GM12873 (cell line): ENCODE data around the gene KIF3C.

Experiments used
- TF ChIP-seq, protein P1 (sequence below): IDR thresholded peaks from 2 replicates; pipeline ENCODE4 v1.5.1; 2012; ENCODE audit warnings: low read depth, mild to moderate bottlenecking, moderate library complexity, low read length, control low read depth; ENCODE audit not compliant: insufficient read depth; ENCODE audit errors: missing control alignments

Gene KIF3C

DNA sequence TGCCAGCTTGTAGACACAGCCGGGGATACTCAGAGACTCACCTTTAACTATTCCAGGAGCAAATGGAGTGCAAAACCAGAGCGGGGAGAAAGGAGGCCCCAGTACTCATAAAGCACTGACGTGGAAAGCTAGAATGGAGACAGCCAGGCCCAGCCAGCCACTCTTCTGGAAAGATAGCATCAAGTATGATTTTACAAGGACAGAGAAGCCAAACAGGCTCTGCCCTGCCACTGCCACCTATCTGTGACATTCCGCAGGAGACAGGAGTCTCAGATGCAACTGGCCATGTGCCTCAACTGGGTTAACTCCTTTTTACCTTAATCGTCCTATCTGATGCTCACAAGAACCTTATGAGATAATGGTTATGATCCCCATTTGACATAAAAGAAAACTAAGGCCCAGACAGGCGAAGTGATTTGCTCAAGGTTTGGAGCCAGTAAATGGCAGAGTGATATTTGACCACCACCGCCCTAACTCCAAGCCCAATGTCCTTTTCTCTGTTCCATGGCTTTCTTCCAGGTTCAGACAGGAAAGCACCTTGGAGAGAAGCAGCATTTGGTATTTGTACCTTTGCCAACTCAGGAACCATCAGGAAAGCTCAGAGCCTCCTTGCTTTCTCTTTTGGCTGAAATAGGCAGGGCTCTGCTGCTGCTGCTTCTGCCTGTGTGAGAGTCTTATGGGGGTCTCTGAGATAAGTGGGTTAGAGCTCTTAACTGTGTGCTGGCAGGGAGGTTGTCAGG lies 15.6 kb downstream of the KIF3C start:
- TF ChIP-seq, protein P1, sequence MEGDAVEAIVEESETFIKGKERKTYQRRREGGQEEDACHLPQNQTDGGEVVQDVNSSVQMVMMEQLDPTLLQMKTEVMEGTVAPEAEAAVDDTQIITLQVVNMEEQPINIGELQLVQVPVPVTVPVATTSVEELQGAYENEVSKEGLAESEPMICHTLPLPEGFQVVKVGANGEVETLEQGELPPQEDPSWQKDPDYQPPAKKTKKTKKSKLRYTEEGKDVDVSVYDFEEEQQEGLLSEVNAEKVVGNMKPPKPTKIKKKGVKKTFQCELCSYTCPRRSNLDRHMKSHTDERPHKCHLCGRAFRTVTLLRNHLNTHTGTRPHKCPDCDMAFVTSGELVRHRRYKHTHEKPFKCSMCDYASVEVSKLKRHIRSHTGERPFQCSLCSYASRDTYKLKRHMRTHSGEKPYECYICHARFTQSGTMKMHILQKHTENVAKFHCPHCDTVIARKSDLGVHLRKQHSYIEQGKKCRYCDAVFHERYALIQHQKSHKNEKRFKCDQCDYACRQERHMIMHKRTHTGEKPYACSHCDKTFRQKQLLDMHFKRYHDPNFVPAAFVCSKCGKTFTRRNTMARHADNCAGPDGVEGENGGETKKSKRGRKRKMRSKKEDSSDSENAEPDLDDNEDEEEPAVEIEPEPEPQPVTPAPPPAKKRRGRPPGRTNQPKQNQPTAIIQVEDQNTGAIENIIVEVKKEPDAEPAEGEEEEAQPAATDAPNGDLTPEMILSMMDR: no peak

DNA sequence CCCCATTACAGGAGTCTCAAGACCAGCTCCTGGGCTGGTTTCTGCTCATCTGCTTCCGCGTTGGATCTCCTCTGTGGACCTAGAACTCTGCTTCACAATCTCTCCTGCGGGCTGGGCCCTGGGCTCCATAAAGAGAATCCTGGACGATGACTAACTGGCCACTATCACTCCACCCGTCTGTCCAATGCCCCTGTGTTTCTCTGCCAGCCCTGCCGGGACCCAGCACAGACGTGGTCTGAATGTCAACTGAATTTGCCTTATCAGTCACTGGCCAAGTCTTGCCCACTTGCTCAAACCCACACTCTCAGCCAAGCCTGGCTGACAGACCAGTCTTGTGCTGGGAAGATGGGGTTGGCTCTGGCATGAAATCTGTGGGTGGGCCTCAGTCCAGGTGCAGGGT lies 17.4 kb downstream of the KIF3C start:
- TF ChIP-seq, protein P1: no peak

DNA sequence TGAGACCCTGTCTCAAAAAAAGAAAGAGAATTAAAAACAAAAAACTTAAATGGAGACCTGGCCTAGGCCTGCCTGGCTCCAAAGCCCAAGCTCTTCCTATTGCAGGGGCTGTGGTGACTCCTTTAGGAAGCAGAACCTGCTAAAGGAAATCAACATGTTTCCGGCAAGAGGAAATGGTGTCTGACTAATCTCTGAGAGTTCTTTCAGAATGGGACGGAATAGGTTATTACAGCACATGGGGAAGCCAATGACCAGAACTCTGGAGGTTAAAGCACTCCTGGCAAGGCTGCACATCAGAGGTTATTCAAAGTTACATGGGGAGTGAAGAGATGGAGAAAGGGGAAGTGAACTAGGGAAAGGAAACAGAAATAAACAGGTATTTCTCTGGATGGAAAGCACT lies 21.4 kb downstream of the KIF3C start:
- TF ChIP-seq, protein P1: no peak

DNA sequence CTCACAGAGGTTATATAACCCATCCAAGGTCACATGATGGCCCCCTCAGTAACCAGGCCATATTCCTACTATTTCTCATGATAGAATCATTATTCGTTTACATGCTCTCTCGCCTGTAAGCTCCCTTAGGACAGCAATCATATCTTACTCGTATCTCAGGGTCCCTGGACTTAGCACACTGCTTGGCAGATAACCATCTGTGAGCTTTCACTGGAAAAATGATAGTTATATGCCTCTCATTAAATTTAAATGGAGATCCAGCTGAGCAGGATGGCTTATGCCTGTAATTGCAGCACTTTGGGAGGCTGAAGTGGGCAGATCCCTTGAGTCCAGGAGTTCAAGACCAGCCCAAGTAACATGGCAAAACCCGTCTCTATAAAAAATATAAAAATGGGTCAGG lies 21.9 kb downstream of the KIF3C start:
- TF ChIP-seq, protein P1: no peak

DNA sequence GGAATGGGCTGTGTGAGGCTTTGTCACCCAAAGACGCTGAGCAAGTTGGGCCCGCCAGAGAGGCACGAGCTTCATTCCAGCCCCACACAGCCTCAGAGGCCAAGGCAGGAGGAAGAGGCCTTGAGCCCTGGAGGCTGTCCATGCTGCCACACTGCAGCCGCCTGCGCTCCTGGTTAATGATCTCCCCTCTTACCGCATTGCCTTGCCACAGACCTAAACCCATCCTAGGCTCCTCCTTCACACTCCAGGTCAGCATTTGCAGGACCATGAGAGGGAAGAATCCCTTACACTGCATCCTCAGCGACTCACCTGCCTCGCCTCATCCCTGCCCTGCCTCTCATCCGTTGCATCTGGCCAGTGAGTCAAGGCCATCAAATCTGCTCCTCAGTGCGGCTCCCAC lies 24.6 kb downstream of the KIF3C start:
- TF ChIP-seq, protein P1: no peak

DNA sequence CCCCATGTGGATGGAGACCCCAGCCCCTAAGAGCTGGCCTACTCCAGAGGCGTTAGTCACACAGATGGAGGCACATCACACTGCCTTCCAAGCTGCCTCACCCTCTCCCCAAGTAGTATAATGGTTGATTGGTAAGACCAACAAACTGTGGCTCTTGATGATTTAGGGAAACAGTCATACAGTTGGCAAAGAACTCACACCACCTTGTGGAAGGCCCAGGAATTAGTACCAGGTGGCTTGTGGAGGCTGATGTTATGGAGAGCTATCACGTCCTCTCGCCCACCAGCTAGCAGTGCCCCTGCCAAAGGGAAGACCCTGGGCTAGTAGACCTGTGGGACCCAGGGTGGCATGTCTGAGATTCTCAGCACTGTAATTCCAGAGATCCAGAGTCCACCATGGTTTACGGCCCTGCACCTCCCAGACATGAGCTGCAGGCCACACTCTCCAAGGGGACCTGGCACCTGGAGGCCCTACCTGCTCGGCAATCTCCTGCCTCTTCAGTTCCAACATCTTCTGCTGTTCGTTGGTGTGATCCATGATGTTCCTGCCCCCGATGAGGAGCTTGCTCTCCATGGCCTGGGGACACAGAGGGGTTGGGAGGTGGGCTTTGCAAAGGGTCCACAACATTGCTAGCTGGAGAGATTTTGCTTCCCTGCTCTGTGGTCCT lies 26.3 kb downstream of the KIF3C start:
- TF ChIP-seq, protein P1: peak; percentile 39

DNA sequence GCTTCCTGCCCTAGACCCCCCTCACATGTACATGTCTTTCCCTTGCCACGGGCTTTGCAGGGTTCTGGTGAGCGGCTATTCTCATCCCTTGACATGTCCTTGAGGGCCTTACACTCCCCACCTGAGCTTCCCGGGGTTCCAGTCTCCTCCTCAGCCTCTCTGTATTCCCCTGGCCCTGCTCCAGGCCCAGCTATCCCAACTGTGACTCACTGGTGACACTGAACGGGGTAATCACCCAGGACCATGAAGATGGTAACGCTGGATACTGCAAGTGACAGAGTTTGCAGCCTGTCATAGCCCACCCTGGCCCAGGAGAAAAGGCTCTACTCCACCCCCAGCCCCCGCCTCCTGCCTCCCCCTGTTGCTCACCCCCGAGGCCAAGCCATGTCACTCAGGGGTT lies 27.3 kb downstream of the KIF3C start:
- TF ChIP-seq, protein P1: no peak
